ENCODE results near the gene DDX54.
"Not testable (repeated sequence)": the region's sequence is repeated elsewhere in the genome, so short reads cannot be mapped to it uniquely, and the experiment has no call there.

The DDX54 gene

DNA sequence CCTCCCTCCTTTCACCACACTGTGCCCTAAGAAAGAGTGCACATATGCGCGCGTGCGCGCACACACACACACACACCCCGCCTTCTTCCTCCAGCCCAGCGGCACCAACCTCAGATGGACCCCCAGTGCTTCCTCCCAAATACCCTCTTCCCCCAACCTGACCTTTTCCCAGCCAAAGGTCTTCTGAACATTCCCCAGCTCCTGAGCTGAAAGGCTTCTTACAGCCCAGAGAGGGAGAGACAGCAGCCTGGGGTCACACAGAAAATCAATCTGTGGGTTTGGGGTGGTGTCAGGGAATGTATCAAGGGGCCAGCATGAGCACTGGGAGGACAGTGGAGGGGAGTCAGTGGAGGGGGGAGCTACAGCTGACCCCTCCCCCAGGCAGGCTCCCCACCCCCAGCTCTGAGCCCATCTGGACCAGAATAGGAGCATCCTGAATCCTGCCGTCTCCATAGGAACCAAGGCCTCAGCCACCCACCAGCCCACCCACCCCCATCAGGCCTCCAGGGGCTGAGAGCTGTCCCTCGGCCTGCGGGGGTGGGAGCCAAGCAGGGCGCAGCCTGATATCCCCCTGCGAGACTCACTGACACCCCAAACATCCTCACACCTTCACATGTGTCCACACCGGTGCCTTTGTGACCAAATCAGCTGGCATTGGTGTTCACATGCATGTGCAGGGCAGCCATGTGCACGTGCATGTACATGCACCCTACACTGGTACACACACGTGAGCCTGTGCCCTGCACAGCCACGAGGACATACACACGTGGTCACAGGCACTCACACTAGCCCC, 55.4 kb downstream of the DDX54 start:
- DNase-seq (ENCODE audit: low spot score) (no peak), FAIRE-seq (no peak)

GRCh38 chr12:113128802-113129663, 56.2 kb downstream of the DDX54 start:
- no peak for FAIRE-seq
- DNase-seq (ENCODE audit: low spot score) = no peak

GRCh38 chr12:113127791-113128199, 57.5 kb downstream of the DDX54 start:
- DNase-seq (ENCODE audit: low spot score) = no peak
- no peak for FAIRE-seq

GRCh38 chr12:113120670-113121370, 64.5 kb downstream of the DDX54 start:
- no peak for DNase-seq (ENCODE audit: low spot score)
- no peak for FAIRE-seq

- no peak for DNase-seq (ENCODE audit: low spot score)
- no peak for FAIRE-seq
Observed at GRCh38 chr12:113119980-113120669, 65.2 kb downstream of the DDX54 start.

GRCh38 chr12:113118142-113118541, 67.1 kb downstream of the DDX54 start:
- no peak for FAIRE-seq
- DNase-seq (ENCODE audit: low spot score) = no peak

GRCh38 chr12:113117684-113118083, 67.6 kb downstream of the DDX54 start:
- DNase-seq (ENCODE audit: low spot score); FAIRE-seq: not testable (repeated sequence)

GRCh38 chr12:113116875-113117274, 68.4 kb downstream of the DDX54 start:
- DNase-seq (ENCODE audit: low spot score) (no peak), FAIRE-seq (no peak)

- no peak for FAIRE-seq
Observed at GRCh38 chr12:113115455-113116126, 69.7 kb downstream of the DDX54 start.

DNA sequence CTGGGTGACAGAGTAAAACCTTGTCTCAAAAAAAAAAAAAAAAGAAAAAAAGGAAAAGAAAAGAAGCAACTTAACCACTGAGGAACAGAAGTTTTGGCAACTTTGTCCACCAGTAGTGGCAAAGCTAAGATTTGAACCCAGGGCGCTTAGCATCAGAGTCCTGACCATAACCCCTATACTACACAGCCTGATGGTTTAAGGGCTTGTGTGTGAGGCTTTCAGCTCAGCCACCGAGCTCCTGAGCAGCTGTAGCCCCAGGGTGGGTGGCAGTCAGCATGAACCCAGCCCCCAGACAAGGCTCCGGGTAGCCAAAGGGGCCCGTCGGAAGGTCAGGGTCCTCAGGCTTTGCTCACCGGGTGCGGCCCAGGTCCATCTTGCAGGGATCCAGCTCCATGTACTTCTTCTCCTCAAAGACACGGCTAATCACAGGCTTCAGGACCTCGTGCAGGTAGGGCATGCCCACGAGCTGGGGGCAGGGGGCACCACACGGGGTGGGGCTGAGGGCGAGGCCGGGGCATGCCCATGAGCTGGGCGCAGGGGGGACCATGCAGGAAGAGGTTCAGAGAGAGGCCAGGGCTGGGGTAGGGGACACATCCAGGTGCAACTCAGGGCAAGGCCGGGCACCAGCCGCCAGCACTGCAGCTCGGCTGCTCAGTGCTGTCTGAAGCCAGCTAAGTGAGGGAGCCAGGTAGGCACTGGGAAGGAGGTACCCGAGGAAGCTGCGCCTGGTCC, 70.7 kb downstream of the DDX54 start:
- DNase-seq (ENCODE audit: low spot score) = no peak
- no peak for FAIRE-seq

More at GRCh38 chr12:113115455-113116126, 69.7 kb downstream of the DDX54 start:
- no peak for DNase-seq (ENCODE audit: low spot score)

- DNase-seq (ENCODE audit: low spot score) (no peak), FAIRE-seq (no peak)
Observed at GRCh38 chr12:113113397-113113796, 71.9 kb downstream of the DDX54 start.

- FAIRE-seq = no peak
- no peak for DNase-seq (ENCODE audit: low spot score)
Observed at GRCh38 chr12:113112043-113112899, 73.0 kb downstream of the DDX54 start.

DNA sequence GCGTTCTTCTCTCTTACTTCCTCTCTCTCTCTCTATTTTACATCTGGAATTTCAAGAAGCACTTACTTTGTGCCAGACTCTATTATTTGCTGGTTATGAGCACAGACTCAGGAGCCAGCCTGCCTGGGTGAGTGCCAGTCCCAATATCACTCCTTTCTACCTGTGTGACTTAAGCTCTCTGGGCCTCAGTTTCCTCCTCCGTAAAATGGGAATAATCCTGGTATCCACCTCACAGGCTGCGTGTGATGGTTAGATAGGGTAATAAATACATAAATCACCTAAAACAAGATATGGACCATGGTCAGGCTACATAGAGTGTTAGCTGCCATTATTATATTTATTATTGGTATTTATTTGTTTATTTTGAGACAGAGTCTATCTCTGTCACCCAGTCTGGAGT, 74.0 kb downstream of the DDX54 start:
- no peak for DNase-seq (ENCODE audit: low spot score)
- no peak for FAIRE-seq

- no peak for DNase-seq (ENCODE audit: low spot score)
- no peak for FAIRE-seq
Observed at GRCh38 chr12:113109872-113110599, 75.2 kb downstream of the DDX54 start.

DNA sequence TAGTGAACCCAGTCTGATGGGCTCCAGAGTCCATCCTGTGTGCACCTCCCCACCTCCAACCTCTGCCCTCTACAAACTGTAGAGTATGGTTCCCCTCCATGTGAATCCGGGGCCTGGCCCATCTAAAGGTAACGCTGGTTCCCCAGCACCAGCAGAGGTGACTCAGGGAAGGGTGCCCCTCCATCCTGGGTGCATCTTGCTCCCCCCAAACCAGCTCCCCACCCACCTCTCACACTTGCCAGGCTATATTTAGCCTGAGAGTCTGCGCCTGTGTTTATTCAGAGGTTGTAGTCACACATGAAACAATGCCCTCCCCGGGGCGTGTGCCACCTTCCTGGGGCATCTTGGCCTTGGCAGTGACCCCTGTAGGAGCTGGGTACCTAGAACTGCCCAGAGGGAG, 75.9 kb downstream of the DDX54 start:
- FAIRE-seq = no peak
- DNase-seq (ENCODE audit: low spot score) = no peak

DNA sequence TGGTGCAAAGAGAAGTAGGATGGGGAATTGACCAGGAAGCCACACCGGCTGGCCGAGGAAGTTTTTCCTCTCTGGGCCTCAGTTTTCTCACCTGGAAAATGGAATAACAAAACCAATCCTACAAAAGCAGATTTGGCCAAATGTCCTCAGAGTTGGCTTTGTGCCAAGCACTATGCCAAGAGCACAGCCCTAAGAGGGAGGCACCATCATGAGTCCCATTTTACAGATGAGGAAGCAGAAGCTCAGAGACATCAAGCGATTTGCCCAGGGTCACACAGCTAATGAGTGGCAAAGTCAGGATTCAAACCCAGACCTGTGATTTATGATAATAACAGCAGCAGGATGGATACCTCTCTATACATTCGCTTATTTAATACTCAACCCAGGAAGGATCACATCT, 77.0 kb downstream of the DDX54 start:
- FAIRE-seq (no peak), DNase-seq (ENCODE audit: low spot score) (no peak)
